BLaER1 treated with 17β-estradiol and CSF1 and Interleukin-3, amounts not matched to agents 10 nM and 100 nM (cell line): ENCODE results near the gene MAP3K14.

Experiments used
- H3K27ac ChIP-seq, 11 experiments: shearing (Covaris generic); formaldehyde crosslinking; 2 replicates each; pipeline ENCODE4 v1.8.1; 2022
- H3K27me3 ChIP-seq, 11 experiments: shearing (Covaris generic); formaldehyde crosslinking; 2 replicates each; pipeline ENCODE4 v1.8.1; 2022
- H3K36me3 ChIP-seq, 11 experiments: shearing (Covaris generic); formaldehyde crosslinking; 2 replicates each; pipeline ENCODE4 v1.8.1; 2022
- H3K4me1 ChIP-seq, 10 experiments: shearing (Covaris generic); formaldehyde crosslinking; 2 replicates each; pipeline ENCODE4 v1.8.1; 2022
- H3K4me2 ChIP-seq, 11 experiments: shearing (Covaris generic); formaldehyde crosslinking; 2 replicates each; pipeline ENCODE4 v1.8.1; 2022
- H3K4me3 ChIP-seq, 10 experiments: shearing (Covaris generic); formaldehyde crosslinking; 2 replicates each; pipeline ENCODE4 v1.8.1; 2022
- H3K9ac ChIP-seq, 11 experiments: shearing (Covaris generic); formaldehyde crosslinking; 2 replicates each; pipeline ENCODE4 v1.8.1; 2022
- H3K9me3 ChIP-seq, 11 experiments: shearing (Covaris generic); formaldehyde crosslinking; replicated peaks in 1 of 11; 2 replicates each; pipeline ENCODE4 v1.8.1; 2022
- H4K20me1 ChIP-seq, 11 experiments: shearing (Covaris generic); formaldehyde crosslinking; 2 replicates each; pipeline ENCODE4 v1.8.1; 2022
- Cebpa-rat ChIP-seq, 11 experiments: shearing (Covaris generic); IDR thresholded peaks; 2 replicates each; pipeline ENCODE4 v1.8.1; 2022

Gene MAP3K14

DNA sequence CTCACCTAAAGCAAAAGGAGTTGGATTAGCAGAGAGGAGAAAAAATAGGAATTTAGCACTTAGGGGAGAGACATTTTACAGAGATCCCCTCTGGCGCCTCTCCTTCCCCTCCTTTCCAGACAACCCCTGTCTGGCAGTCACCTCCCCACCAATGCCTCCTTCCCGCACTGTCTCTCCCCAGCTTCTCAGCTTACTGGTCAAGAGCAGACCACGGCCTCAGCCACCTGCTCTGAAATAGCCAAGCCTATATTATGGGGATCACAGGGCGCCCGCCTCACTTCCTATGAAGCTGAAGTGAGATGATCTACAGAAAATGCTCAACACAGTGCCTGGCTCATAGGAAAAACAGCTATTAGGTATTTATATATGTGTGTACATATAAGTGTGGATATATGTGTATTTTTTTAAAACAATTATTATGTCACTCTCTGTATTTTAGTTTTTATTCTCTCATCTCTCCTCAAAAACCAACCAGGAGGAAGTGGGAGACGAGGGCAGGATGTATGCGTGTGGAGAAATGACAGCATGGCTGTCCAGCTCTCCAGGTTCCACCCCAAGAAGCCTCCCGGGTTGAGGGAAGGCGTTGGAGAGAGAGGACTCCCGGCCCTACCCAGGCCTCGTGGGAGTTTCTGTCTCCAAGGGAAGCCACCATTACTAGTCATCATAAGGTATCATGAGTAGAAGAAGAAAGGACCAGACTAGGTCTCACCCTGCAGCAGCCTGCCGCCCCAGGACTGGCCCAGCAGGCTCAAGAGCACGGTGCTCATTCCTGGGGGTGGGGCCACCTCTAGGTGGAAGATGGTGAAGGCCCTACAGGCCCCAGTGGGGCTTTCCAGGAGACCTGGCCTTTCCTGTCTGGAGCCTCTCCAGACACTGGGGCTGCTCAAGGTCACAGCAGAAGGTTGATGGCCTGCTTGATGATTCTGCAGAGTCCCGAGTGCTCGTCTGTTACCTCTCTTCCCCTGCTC is 27.2 kb downstream of the MAP3K14 start:
- no peak for TF ChIP-seq Cebpa-rat (IDR thresholded peaks at IDR 0.05)
- Histone ChIP-seq H3K4me2 (peak overlapping the region; percentile 75 to 97 (median 92)), H3K9ac (peak overlapping the region in 8 of 11 experiments; percentile 15 to 73 (median 50); a peak in 16 of 22 replicates), H3K36me3 (peaks cover 46 to 87% (median 59%) of the 10 kb centered on the region in 11 experiments), H4K20me1 (peaks cover 0 to 87% (median 68%) of the 10 kb centered on the region in 11 experiments; a peak in 20 of 22 replicates), H3K9me3 (no peaks in the 10 kb centered on the region), H3K27ac (peak overlapping the region in 9 of 11 experiments; percentile 35 to 79 (median 67); a peak in 18 of 22 replicates), H3K27me3 (no peaks in the 10 kb centered on the region), H3K4me1 (peaks cover 72 to 78% (median 76%) of the 10 kb centered on the region in 10 experiments), H3K4me3 (peak overlapping the region in 3 of 10 experiments; percentile 16 to 42 (median 28); a peak in 8 of 20 replicates)

DNA sequence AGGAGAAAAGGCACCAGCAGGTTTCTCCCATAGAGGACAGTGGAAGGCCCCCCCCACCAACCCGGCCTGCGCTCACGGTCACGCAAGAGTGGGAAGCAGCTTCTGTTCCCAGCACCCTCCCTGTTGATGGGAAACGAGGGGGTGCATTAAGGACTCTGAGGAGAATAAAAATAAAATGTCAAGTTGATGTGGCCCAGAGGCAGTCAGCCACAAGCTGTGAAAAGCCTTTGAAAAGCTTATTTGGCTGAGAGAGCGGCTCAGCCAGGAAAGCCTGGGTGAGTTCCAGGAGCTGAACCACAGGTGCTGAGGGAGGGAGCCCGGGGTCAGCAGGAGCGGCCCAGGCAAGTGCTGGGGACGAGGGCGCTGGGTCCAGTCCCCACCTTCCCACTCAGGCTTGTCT is 28.0 kb downstream of the MAP3K14 start:
- TF ChIP-seq Cebpa-rat (IDR thresholded peaks at IDR 0.05) = no peak
- H3K27me3 ChIP-seq = no peaks in the 10 kb centered on the region
- peak overlapping the region in 3 of 10 experiments; percentile 16 to 42 (median 28); a peak in 4 of 20 replicates for H3K4me3 ChIP-seq
- peak overlapping the region; percentile 75 to 97 (median 92) for H3K4me2 ChIP-seq
- peak overlapping the region in 7 of 11 experiments; percentile 28 to 73 (median 67); a peak in 14 of 22 replicates for H3K27ac ChIP-seq
- H3K4me1 ChIP-seq = peaks cover 70 to 77% (median 75%) of the 10 kb centered on the region in 10 experiments
- H3K9ac ChIP-seq = peak overlapping the region in 9 of 11 experiments; percentile 12 to 73 (median 43); a peak in 16 of 22 replicates
- H4K20me1 ChIP-seq = peaks cover 0 to 86% (median 62%) of the 10 kb centered on the region in 11 experiments; a peak in 20 of 22 replicates
- H3K9me3 ChIP-seq = no peaks in the 10 kb centered on the region
- H3K36me3 ChIP-seq = peaks cover 50 to 88% (median 67%) of the 10 kb centered on the region in 11 experiments

DNA sequence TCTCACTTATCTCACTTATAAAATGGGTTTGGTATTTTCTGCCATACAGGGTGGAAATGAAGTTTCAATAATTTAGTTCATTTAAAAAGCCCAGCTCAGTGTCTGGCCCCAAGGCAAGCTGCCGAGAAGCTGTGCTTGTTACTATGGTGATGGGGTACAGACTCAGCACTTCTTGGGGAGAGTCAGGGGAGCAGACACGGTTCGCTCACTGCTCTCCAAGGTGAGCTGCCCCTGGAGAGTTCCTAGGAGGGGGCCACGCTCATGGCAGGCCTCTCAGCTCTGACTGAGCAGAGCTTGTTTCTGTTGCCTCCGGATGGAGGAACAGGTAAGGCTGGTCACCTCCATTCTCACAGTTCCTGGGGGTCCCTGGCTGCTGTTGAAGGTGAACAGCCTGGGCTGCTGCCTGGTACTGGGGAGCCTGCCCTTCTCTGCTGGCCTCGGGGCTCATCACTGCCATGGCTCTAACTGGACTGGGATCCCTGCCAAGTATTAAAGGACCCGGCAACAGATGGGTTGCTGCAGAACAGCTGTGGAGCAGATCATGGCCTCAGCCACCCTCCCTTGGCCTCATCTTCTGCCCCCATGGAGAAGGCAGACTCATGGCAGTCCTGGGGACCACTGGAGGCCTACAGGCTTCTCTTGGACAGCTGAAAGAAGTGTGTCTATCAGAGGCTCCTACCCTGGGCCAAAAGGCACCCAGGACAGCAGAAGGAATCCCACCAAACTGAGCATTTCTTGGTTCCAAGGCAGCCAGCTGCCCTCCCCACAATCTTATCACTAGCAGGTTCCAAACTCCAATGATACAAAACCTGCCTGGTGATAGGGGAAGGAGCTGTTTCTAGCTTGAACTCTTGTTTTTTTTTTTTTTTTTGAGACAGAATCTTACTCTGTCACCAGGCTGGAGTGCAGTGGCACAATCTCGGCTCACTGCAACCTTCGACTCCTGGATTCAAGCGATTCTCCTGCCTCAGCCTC is 29.0 kb downstream of the MAP3K14 start:
- peaks cover 0 to 86% (median 55%) of the 10 kb centered on the region in 11 experiments; a peak in 20 of 22 replicates for H4K20me1 ChIP-seq
- H3K9ac ChIP-seq = peak overlapping the region in 4 of 11 experiments; percentile 57 to 73 (median 68); a peak in 3 of 22 replicates
- H3K27me3 ChIP-seq = no peaks in the 10 kb centered on the region
- peaks cover 60 to 77% (median 75%) of the 10 kb centered on the region in 10 experiments for H3K4me1 ChIP-seq
- H3K27ac ChIP-seq = peak overlapping the region in 6 of 11 experiments; percentile 4 to 73 (median 63); a peak in 9 of 22 replicates
- no peaks in the 10 kb centered on the region for H3K9me3 ChIP-seq
- H3K36me3 ChIP-seq = peaks cover 60 to 93% (median 76%) of the 10 kb centered on the region in 11 experiments
- H3K4me2 ChIP-seq = peak overlapping the region; percentile 75 to 97 (median 92)
- H3K4me3 ChIP-seq = no peak overlapping the region
- TF ChIP-seq Cebpa-rat (IDR thresholded peaks at IDR 0.05) = no peak

DNA sequence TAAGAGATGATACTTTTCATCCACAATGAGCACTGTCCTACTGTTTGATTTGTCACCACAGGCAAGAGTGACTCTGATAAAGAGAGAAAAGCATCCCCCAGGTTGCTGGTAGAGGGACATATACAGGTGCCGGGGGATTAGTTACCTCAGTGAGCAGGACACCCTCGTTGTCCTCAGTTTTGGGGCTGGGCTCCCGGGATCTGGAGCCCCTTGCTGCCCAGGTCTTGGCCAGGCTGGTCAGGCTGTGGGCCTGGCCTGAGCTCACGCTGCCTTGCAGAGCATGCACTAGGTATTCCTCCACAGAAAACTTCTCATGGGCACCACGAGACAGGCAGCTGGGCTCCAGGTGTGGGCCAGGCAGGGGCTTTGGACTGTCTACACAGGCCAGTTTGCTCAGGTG is 30.5 kb downstream of the MAP3K14 start:
- no peak for TF ChIP-seq Cebpa-rat (IDR thresholded peaks at IDR 0.05)
- no peak overlapping the region for H3K9ac ChIP-seq
- peaks cover 45 to 67% (median 65%) of the 10 kb centered on the region in 10 experiments for H3K4me1 ChIP-seq
- peaks cover 75 to 98% (median 88%) of the 10 kb centered on the region in 11 experiments for H3K36me3 ChIP-seq
- no peak overlapping the region for H3K27ac ChIP-seq
- no peak overlapping the region for H3K4me2 ChIP-seq
- no peaks in the 10 kb centered on the region for H3K27me3 ChIP-seq
- peaks cover 0 to 77% (median 41%) of the 10 kb centered on the region in 11 experiments; a peak in 20 of 22 replicates for H4K20me1 ChIP-seq
- H3K4me3 ChIP-seq = no peak overlapping the region
- no peaks in the 10 kb centered on the region for H3K9me3 ChIP-seq

DNA sequence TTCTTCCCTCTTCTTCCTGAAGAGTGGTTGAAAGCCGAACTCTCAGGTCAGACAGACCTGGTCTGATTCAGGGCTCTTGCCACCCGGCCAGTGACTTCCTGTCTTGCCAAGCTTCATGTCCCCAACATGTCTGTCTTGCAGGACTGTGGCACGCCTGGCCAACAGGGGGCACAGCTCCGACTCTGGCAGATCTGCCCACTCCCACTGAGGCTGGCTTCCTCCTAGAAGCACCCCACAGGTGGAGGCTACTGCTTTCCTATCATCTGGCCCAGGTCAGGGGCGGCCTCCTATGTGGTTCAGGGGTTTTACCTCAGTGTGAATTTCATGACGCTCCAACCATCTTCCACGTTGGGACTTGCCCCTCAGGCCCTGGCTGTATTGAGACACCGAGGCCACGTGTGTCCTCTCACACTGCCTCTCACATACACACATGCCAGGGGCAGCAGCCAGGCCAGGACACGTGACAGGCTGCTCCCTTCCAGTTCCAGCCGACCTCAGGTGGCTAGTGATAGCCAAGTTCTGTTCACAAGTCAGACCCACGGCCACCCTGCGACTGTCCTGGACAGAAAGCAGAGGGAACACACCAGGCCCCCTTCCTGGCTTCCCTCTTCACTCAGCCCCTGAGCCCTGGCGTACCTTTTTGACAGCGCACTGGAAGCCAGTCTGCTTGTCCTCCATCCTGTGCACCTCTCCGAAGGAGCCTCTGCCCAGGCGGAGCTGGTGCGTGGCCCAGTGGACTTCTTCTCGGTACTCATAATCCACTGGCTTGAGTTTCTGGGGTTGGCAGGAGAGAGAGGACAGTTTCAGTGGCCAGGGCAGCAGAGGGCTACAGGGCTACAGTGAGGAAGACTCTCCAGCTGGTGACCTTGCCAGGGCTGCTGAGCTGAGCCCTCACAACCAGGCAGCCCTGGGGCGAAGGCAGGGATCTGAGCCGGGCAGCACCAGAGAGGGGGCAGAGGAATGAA is 32.4 kb downstream of the MAP3K14 start:
- Histone ChIP-seq H3K27ac (peak overlapping the region in 5 of 11 experiments; percentile 3 to 41 (median 19); a peak in 6 of 22 replicates), H3K4me1 (peaks cover 27 to 56% (median 53%) of the 10 kb centered on the region in 10 experiments), H4K20me1 (peaks cover 0 to 67% (median 32%) of the 10 kb centered on the region in 11 experiments; a peak in 20 of 22 replicates), H3K9ac (peak overlapping the region in 1 of 11 experiments; percentile 5; a peak in 1 of 22 replicates), H3K36me3 (peaks cover 78 to 100% (median 90%) of the 10 kb centered on the region in 11 experiments), H3K27me3 (no peaks in the 10 kb centered on the region), H3K4me2 (peak overlapping the region in 3 of 11 experiments; percentile 4 to 52 (median 5); a peak in 3 of 22 replicates), H3K9me3 (no peaks in the 10 kb centered on the region), H3K4me3 (no peak overlapping the region)
- no peak for TF ChIP-seq Cebpa-rat (IDR thresholded peaks at IDR 0.05)

DNA sequence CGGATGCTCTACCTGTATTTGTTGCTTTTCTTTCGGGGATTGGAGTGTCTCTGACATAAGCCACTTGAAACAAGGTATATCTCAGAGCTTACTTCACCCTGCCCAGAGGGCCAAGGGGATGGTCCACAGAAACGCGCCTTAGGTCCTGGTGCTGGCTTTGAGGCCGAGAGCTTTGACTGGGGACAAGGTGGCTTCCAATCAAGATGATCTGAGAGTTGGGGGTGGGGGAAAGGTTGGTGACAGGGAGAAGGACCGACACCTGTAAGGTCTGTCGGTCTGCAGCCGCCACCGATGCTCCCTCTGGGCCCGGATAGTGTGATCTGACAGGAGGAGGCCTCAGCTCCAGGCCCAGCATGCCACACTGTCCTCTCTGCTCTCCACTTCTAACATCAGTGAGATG is 33.1 kb downstream of the MAP3K14 start:
- peak overlapping the region in 5 of 11 experiments; percentile 3 to 41 (median 19); a peak in 7 of 22 replicates for H3K27ac ChIP-seq
- peak overlapping the region in 4 of 11 experiments; percentile 5 to 33 (median 6); a peak in 3 of 22 replicates for H3K9ac ChIP-seq
- no peaks in the 10 kb centered on the region for H3K27me3 ChIP-seq
- no peak overlapping the region for H3K4me3 ChIP-seq
- TF ChIP-seq Cebpa-rat (IDR thresholded peaks at IDR 0.05) = no peak
- peaks cover 78 to 95% (median 83%) of the 10 kb centered on the region in 11 experiments for H3K36me3 ChIP-seq
- H3K9me3 ChIP-seq = no peaks in the 10 kb centered on the region
- H3K4me1 ChIP-seq = peaks cover 25 to 56% (median 53%) of the 10 kb centered on the region in 10 experiments
- H3K4me2 ChIP-seq = peak overlapping the region in 5 of 11 experiments; percentile 5 to 52 (median 39); a peak in 6 of 22 replicates
- peaks cover 0 to 63% (median 27%) of the 10 kb centered on the region in 11 experiments; a peak in 20 of 22 replicates for H4K20me1 ChIP-seq
